ENCODE data around the gene PHF21B.

DNA sequence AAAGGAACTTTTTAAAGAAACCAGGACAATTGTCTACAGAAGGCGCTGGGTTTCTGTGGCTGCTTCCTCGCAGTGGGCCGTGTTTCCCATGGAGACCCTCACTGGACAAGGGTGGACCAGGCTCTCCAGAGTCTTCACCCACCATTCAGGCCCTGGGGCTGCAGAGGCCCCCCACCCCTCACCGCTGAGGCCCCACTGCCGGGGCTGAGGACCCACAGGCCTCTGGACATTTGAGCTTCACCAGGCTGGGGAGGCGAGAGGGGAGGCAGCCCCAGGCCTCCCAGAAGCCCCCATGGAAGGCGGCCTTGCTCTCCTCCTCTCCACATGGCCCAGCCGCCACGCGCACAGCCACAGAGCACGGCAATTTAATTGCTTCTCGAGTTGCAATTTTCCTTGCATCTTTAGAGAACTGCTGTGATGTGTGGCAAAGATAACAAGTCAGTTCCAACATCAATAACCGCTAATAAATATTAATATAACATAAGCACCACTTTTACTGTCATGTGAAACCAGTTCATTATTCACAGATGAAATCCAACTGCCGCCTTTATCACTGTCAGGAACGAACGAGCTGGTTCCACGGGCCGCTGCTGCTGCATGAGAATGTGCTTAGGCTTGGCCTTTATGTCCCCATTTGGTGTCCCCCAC is 81.0 kb downstream of the PHF21B start:
- TF ChIP-seq CTCF (IDR thresholded peaks at IDR 0.05; ENCODE audit: low read length) (no peak), EZH2 (IDR thresholded peaks at IDR 0.05; ENCODE audit: borderline replicate concordance, low read length) (no peak)
